COR-L47 (cell line): Measurements from ENCODE around the gene HAUS5.

Source experiments
- DNase-seq: peaks from one replicate; lab custom pipeline; 2025; lab: John Stamatoyannopoulos, UW

Gene HAUS5

GRCh38 chr19:35607661-35608060 is 4.9 kb upstream of the HAUS5 start:
- DNase-seq: no peak

- no peak for DNase-seq
Observed at GRCh38 chr19:35608251-35608650, 4.3 kb upstream of the HAUS5 start.

GRCh38 chr19:35609851-35610353 is 2.6 kb upstream of the HAUS5 start:
- no peak for DNase-seq

DNA sequence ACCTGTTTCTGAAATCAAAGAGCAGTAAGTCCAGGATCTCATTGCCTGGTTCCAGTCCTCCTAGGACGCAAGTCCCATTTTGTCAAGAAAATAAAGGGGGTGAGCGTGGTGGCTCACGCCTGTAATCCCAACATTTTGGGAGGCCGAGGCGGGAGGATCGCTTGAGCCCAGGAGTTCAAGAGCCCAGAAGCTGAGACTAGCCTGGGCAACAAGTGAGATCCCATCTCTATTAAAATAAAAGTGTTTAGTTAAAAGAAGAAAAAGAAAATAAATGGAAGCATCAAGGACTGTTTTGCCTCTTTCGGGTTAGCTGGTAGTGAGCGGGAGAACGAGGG is 344 bp upstream of the HAUS5 start:
- no peak for DNase-seq

DNA sequence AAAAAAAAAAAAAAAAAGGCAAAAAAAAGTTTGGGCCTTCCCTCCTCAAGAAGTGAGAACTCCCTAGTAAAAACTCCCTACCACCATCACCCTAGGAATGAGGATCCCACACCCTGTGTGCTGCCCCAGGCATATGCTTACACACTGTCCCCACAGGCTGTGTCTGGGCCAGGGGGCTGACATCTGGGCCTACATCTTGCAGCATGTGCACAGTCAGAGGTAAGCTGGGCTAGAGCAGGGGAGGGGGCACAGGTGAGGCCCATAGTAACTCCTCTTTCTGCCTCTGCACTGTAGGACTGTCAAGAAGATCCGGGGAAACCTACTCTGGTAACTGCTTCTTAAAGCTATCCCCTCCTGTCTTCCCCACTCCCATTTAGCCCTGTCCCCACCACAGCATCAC is 1.0 kb downstream of the HAUS5 start:
- no peak for DNase-seq

DNA sequence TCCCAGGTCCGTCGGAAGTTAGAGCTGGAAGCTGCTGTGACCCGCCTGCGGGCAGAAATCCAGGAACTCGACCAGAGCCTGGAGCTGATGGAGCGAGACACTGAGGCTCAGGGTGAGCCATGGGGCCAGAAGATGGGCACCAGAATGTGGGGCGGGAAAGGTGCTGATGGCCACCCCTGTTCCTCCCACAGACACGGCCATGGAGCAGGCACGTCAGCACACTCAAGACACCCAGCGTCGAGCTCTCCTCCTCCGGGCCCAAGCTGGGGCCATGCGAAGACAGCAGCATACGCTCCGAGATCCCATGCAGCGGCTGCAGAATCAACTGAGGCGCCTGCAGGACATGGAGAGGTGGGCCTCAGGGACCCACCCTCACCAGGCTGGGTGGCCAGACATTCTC is 2.5 kb downstream of the HAUS5 start:
- DNase-seq: no peak

DNA sequence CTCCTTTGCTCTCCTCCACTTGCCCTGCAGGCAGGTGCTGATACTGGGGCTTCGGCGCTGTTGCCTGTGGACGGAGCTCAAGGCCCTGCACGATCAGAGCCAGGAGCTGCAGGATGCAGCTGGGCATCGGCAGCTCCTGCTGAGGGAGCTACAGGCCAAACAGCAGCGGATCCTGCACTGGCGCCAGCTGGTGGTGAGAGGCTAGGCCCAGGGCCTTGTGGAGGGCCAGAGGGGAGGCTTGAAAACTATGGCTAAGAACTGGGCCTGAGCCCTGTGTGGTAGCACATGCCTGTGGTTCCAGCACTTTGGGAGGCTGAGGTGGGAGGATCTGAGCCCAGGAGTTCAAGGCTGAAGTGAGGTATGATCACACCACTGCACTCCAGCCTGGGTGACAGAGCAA is 6.3 kb downstream of the HAUS5 start:
- no peak for DNase-seq

- no peak for DNase-seq
Observed at GRCh38 chr19:35619290-35619923, 6.9 kb downstream of the HAUS5 start.

GRCh38 chr19:35620001-35620400 is 7.5 kb downstream of the HAUS5 start:
- no peak for DNase-seq

DNA sequence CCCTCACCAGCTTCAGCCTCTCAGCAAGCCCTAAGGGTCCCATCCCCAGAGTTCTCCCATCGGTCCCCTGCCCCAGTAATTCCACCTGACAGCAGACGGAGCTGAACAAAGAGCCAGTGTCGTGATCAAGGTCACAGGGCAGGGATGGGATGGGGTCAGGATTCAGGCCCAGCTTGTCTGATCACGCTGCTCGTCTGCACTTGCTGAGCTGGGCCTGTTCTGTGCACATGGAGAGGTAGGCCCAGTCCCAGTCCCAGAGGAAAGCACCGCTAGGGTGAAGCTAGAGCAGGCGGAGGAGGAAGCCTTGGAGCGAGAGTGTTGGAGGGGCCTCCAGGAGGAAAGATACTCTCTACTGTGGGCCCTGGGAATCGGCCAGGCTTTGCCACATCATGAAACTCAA is 9.2 kb downstream of the HAUS5 start:
- no peak for DNase-seq

- no peak for DNase-seq
Observed at GRCh38 chr19:35622750-35623149, 10.2 kb downstream of the HAUS5 start.

DNA sequence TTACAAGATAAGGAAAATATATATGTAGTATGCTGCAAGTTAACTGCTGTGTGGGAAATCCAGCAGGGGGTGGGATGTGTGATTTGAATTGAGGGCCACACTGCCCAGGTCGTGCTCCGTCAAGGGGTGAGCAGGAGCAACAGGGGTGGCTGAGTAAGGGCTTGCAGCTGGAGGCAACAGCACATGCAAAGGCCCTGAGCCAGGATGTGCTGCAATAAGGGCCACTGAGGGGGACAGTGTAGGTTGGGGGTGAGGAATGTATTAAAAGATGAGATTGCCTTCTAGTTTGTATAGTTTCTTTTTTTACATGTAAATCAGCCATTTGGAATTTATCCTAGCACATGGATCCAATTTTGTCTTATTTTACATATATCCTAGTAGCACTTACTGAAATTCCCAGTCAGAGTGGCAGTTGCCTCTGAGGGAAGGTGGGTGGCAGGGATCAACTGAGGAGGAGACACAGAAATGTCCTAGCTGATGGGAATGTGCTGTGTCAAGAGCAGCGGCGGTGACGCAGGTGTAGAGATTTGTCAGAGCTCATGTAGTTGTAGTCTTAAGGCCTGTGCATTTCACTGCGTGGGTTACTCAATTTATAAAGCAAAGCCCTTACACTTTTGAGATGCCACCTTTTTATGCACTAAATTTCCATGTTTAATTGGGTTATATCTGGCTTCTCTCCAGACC is 10.9 kb downstream of the HAUS5 start:
- DNase-seq: no peak

- DNase-seq: no peak
Observed at GRCh38 chr19:35628264-35628564, 15.7 kb downstream of the HAUS5 start.

GRCh38 chr19:35628565-35629331 is 16.2 kb downstream of the HAUS5 start, which contains the start of gene RBM42:
TSS of gene RBM42 (plus strand) at chr19:35629036. CDS start at chr19:35629154, 118 bp downstream.
- peak; percentile 98 for DNase-seq

DNA sequence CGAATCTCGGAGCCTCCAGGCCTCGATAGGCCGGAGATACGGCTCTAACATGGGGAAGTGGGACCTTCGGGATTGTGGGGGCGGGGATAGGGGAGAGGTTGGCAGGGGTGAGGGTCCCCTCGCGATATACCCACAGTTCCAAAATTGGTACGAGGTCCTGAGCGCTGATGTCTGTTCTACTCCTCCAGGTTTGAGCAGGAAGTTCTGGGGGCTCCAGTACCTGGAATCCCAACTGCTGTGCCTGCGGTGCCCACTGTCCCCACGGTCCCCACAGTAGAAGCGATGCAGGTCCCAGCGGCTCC is 16.7 kb downstream of the HAUS5 start:
- no peak for DNase-seq

GRCh38 chr19:35633727-35634440 is 21.3 kb downstream of the HAUS5 start:
- DNase-seq: no peak

- no peak for DNase-seq
Observed at GRCh38 chr19:35636651-35637050, 24.1 kb downstream of the HAUS5 start.

GRCh38 chr19:35637165-35637564 is 24.6 kb downstream of the HAUS5 start:
- no peak for DNase-seq

- DNase-seq: no peak
Observed at GRCh38 chr19:35639321-35639639, 26.7 kb downstream of the HAUS5 start.

- no peak for DNase-seq
Observed at GRCh38 chr19:35639863-35640262, 27.3 kb downstream of the HAUS5 start.

- DNase-seq: no peak
Observed at GRCh38 chr19:35641515-35642151, 29.1 kb downstream of the HAUS5 start, which contains the start of gene ETV2. TSS of gene ETV2 (plus strand) at chr19:35641745. CDS start at chr19:35642461, 716 bp downstream.

DNA sequence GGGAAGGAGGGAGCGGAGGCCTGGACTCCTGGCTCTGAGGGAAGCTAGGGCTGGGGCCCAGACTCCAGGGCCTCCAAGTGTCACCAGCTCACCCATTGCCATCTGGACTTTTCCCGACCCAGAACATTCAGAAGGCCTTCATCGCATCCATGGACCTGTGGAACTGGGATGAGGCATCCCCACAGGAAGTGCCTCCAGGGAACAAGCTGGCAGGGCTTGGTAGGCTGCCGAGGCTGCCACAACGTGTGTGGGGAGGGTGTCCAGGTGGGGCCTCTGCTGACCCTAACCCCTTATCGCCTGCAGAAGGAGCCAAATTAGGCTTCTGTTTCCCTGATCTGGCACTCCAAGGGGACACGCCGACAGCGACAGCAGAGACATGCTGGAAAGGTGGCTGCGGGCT is 29.8 kb downstream of the HAUS5 start:
- DNase-seq: no peak
